Loucy (cell line): ENCODE measurements around the gene MAN1C1.

Experiments used
- CTCF ChIP-seq: fragments of 200-600 bp; sonication (generic); conservative IDR thresholded peaks from 2 replicates; pipeline ENCODE4 v1.5.1; 2014; ENCODE audit warnings: mild to moderate bottlenecking, antibody characterized with exemption, low read length
- EZH2phosphoT487 ChIP-seq: fragments of 200-600 bp; IDR thresholded peaks from 2 replicates; pipeline ENCODE4 v1.6.1; 2018; ENCODE audit warnings: antibody characterized with exemption, mild to moderate bottlenecking, moderate library complexity, borderline replicate concordance

GRCh38 chr1:25704267-25704691 is 87.7 kb downstream of the MAN1C1 start:
- no peak for TF ChIP-seq CTCF
- no peak for TF ChIP-seq EZH2phosphoT487
